Measurements from ENCODE around the gene EEF1AKMT2.
A peak's percentile ranks its signal among the peaks of the same experiment; 100 is the strongest.

EEF1AKMT2 gene

DNA sequence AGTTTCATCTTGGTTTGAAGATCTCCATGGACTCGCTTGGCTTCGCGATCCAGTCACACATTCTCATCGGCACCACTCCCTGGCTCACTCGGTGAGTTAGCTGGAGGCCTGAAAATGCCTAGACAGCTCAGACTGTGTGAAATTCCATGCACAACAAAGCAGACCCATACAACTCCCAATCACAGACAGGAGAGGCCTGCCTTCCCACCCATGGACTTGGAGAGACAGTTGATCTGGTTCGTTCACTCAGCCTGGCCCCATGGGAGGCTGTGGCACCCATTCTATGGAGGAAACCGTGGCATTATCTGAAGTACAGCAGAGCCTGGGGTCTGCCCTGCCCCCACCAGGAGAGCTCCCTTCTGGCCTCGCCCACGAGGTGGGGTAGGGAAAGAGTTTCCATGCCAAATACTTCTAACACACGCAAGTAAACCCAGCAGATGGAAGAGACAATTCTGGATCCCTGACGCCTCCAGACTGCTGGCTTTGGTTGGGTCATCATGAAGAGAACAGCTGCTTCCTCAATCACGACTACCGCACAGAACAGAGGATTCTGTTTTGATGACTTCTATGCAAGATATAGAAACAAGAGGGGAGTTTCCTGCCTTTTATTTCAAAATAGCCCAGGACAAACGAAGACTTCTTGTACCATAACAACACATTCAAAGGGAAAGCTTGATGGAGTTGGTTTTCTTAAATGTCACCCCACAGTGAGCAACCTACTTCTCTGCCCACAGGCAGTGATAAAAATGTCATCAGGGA, 63.4 kb downstream of the EEF1AKMT2 start:
- TF ChIP-seq, protein P1, sequence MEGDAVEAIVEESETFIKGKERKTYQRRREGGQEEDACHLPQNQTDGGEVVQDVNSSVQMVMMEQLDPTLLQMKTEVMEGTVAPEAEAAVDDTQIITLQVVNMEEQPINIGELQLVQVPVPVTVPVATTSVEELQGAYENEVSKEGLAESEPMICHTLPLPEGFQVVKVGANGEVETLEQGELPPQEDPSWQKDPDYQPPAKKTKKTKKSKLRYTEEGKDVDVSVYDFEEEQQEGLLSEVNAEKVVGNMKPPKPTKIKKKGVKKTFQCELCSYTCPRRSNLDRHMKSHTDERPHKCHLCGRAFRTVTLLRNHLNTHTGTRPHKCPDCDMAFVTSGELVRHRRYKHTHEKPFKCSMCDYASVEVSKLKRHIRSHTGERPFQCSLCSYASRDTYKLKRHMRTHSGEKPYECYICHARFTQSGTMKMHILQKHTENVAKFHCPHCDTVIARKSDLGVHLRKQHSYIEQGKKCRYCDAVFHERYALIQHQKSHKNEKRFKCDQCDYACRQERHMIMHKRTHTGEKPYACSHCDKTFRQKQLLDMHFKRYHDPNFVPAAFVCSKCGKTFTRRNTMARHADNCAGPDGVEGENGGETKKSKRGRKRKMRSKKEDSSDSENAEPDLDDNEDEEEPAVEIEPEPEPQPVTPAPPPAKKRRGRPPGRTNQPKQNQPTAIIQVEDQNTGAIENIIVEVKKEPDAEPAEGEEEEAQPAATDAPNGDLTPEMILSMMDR (IDR thresholded peaks at IDR 0.05), result no peak
- Histone ChIP-seq H3K4me3 (no peak overlapping the region), H3K4me1 (peaks cover 0 to 52% (median 23%) of the 10 kb centered on the region in 4 donors), H3K9me3 (no peaks in the 10 kb centered on the region), H3K27ac (peak overlapping the region in 1 of 2 donors; percentile 24), H3K27me3 (no peaks in the 10 kb centered on the region), H3K36me3 (no peaks in the 10 kb centered on the region)
- peak in 1 of 2 donors; percentile 73 for DNase-seq
- intact Hi-C loops (cut with DNase I; ENCODE audit: low total_unique reads), result no loop called here

DNA sequence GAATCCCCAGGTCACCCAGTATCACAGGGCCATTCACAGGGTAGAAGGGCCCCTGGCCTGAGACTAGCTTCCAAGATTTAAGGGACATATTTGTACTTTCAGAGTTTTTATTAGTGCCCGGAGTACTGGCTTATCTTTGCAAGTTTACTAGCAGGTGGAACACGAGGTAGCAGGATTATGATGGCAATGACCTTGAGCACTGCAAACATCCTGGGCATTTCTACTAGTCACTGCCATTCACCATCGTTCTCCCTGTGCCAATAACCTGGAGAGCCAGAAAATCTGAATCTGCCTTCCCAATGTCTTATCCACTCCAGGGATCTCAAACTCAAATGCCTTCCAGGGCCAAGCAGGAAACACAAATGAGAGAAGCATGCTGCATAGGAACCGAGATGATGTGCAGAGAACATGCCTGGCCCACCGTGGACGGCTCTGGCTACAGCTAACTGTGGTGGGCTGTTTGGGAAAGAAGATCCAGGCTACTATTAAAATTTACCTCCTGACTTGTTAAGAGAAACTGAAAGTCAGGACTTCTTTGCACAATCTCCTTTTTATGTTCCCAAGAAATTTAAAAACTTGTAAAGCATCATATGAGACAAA, 64.2 kb downstream of the EEF1AKMT2 start:
- TF ChIP-seq, protein P1 (IDR thresholded peaks at IDR 0.05), result no peak
- peak overlapping the region in 1 of 2 donors; percentile 24 for H3K27ac ChIP-seq
- no peaks in the 10 kb centered on the region for H3K9me3 ChIP-seq
- no peak overlapping the region for H3K4me3 ChIP-seq
- DNase-seq, result peak in 1 of 2 donors; percentile 41
- peaks cover 0 to 52% (median 23%) of the 10 kb centered on the region in 4 donors for H3K4me1 ChIP-seq
- intact Hi-C loops (cut with DNase I; ENCODE audit: low total_unique reads), result no loop called here
- no peaks in the 10 kb centered on the region for H3K36me3 ChIP-seq
- no peaks in the 10 kb centered on the region for H3K27me3 ChIP-seq

- Histone ChIP-seq H3K9me3 (no peaks in the 10 kb centered on the region), H3K27me3 (no peaks in the 10 kb centered on the region), H3K27ac (no peak overlapping the region), H3K36me3 (no peaks in the 10 kb centered on the region), H3K4me1 (peaks cover 0 to 47% (median 24%) of the 10 kb centered on the region in 4 donors), H3K4me3 (no peak overlapping the region)
- DNase-seq, result peak; percentile 11 to 38
- intact Hi-C loops (cut with DNase I; ENCODE audit: low total_unique reads), result no loop called here
- TF ChIP-seq, protein P1 (IDR thresholded peaks at IDR 0.05), result no peak
Observed at GRCh38 chr10:124725791-124726190, 65.9 kb downstream of the EEF1AKMT2 start.

- no peaks in the 10 kb centered on the region for H3K9me3 ChIP-seq
- no peaks in the 10 kb centered on the region for H3K27me3 ChIP-seq
- H3K27ac ChIP-seq, result no peak overlapping the region
- peak; percentile 17 to 53 for DNase-seq
- intact Hi-C loops (cut with DNase I; ENCODE audit: low total_unique reads), result no loop called here
- peaks cover 0 to 47% (median 24%) of the 10 kb centered on the region in 4 donors for H3K4me1 ChIP-seq
- H3K36me3 ChIP-seq, result no peaks in the 10 kb centered on the region
- TF ChIP-seq, protein P1 (IDR thresholded peaks at IDR 0.05), result no peak
- H3K4me3 ChIP-seq, result no peak overlapping the region
Observed at GRCh38 chr10:124725171-124725631, 66.5 kb downstream of the EEF1AKMT2 start.

DNA sequence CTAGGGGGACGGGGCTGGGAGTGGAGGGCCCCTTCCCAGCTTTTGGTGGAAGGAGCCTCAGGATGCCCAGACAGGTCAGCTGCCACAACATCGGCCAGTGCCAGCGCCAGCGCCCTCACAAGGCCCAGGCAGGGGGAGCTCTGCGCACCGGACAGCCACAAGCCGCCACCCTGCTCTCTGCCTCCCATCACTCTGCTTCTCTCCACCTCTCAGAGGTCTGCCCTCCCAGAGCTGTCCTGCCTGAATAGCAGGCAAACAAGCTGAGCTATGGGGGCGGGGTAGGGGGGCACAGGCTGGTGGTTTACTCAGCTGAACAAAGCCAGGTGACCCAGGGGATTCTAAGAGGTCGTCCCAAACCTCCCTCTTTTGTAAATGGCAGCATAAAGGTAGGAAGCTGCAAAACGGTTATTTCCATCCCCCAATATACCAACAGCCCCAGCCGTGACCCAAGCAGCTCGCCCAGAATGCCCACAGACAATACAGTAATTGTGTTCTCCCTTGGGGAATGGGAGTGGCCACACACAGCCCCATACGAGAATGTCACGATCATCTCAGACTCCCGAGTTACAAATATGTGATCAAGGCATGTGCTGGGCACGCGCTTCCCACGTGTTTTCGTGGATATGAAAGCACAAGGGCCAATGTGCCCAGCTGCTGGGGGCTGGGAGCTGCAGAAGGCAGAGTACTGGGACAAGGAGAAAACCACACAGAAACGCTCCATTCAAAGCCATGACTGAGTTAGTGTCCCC, 67.2 kb downstream of the EEF1AKMT2 start:
- peak overlapping the region; percentile 63 to 74 for H3K27ac ChIP-seq
- peak; percentile 16 to 60 for DNase-seq
- no peaks in the 10 kb centered on the region for H3K36me3 ChIP-seq
- H3K9me3 ChIP-seq, result no peaks in the 10 kb centered on the region
- TF ChIP-seq, protein P1 (IDR thresholded peaks at IDR 0.05), result no peak
- intact Hi-C loops (cut with DNase I; ENCODE audit: low total_unique reads), result no loop called here
- peaks cover 0 to 47% (median 24%) of the 10 kb centered on the region in 4 donors for H3K4me1 ChIP-seq
- H3K4me3 ChIP-seq, result no peak overlapping the region
- no peaks in the 10 kb centered on the region for H3K27me3 ChIP-seq

Measured in tibial artery (tissue), 4 donors.